ENCODE data around the gene CDHR2.

GRCh38 chr5:176638437-176638836 lies 89.3 kb downstream of the CDHR2 start:
- TF ChIP-seq MZF1 (tag by site-specific recombination; IDR thresholded peaks at IDR 0.05; ENCODE audit: borderline replicate concordance) (no peak), CTCF (tag by site-specific recombination; IDR thresholded peaks at IDR 0.05) (no peak), ZNF768 (tag by site-specific recombination; IDR thresholded peaks at IDR 0.05) (no peak), ZNF19 (tag by site-specific recombination; IDR thresholded peaks at IDR 0.05; ENCODE audit: low read depth) (no peak), BCL11B (tag by site-specific recombination; IDR thresholded peaks at IDR 0.05; ENCODE audit: low read depth) (no peak), SP2 (tag by site-specific recombination; IDR thresholded peaks at IDR 0.05) (no peak), ZNF473 (tag by site-specific recombination; IDR thresholded peaks at IDR 0.05) (no peak), ZNF184 (tag by site-specific recombination; IDR thresholded peaks at IDR 0.05) (no peak), KLF16 (tag by site-specific recombination; IDR thresholded peaks at IDR 0.05) (no peak)
- TF ChIP-seq, protein P1, sequence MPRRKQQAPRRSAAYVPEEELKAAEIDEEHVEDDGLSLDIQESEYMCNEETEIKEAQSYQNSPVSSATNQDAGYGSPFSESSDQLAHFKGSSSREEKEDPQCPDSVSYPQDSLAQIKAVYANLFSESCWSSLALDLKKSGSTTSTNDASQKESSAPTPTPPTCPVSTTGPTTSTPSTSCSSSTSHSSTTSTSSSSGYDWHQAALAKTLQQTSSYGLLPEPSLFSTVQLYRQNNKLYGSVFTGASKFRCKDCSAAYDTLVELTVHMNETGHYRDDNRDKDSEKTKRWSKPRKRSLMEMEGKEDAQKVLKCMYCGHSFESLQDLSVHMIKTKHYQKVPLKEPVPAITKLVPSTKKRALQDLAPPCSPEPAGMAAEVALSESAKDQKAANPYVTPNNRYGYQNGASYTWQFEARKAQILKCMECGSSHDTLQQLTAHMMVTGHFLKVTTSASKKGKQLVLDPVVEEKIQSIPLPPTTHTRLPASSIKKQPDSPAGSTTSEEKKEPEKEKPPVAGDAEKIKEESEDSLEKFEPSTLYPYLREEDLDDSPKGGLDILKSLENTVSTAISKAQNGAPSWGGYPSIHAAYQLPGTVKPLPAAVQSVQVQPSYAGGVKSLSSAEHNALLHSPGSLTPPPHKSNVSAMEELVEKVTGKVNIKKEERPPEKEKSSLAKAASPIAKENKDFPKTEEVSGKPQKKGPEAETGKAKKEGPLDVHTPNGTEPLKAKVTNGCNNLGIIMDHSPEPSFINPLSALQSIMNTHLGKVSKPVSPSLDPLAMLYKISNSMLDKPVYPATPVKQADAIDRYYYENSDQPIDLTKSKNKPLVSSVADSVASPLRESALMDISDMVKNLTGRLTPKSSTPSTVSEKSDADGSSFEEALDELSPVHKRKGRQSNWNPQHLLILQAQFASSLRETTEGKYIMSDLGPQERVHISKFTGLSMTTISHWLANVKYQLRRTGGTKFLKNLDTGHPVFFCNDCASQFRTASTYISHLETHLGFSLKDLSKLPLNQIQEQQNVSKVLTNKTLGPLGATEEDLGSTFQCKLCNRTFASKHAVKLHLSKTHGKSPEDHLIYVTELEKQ (tag by site-specific recombination; IDR thresholded peaks at IDR 0.05; ENCODE audit: borderline replicate concordance) = no peak
- TF ChIP-seq, protein P2, sequence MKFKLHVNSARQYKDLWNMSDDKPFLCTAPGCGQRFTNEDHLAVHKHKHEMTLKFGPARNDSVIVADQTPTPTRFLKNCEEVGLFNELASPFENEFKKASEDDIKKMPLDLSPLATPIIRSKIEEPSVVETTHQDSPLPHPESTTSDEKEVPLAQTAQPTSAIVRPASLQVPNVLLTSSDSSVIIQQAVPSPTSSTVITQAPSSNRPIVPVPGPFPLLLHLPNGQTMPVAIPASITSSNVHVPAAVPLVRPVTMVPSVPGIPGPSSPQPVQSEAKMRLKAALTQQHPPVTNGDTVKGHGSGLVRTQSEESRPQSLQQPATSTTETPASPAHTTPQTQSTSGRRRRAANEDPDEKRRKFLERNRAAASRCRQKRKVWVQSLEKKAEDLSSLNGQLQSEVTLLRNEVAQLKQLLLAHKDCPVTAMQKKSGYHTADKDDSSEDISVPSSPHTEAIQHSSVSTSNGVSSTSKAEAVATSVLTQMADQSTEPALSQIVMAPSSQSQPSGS (tag by site-specific recombination; IDR thresholded peaks at IDR 0.05; ENCODE audit: low read depth) = no peak
